Effector memory CD4-positive, alpha-beta T cell (primary cell): Measurements from ENCODE around the gene RPL34.

ENCODE experiments used
- DNase-seq, 3 donors: peaks; one replicate each; pipeline ENCODE4 v3.0.0-alpha.2; 2020
- H3K27ac ChIP-seq: 2 replicates; pipeline ENCODE4 v1.7.0; 2013; ENCODE audit warnings: mild to moderate bottlenecking, low read length, moderate library complexity; ENCODE audit not compliant: insufficient read depth, poor library complexity, severe bottlenecking
- H3K27me3 ChIP-seq: replicated peaks from 2 replicates; pipeline ENCODE4 v1.7.0; 2013; ENCODE audit warnings: mild to moderate bottlenecking, low read length; ENCODE audit not compliant: insufficient read depth, control insufficient read depth, poor library complexity, severe bottlenecking
- H3K36me3 ChIP-seq: 2 replicates; pipeline ENCODE4 v1.7.0; 2013; ENCODE audit warnings: mild to moderate bottlenecking, low read length, moderate library complexity; ENCODE audit not compliant: control insufficient read depth, insufficient read depth
- H3K4me1 ChIP-seq: 2 replicates; pipeline ENCODE4 v1.7.0; 2013; ENCODE audit warnings: low read length, mild to moderate bottlenecking; ENCODE audit not compliant: control insufficient read depth, insufficient read depth, poor library complexity, severe bottlenecking
- H3K4me3 ChIP-seq: 2 replicates; pipeline ENCODE4 v1.7.0; 2013; ENCODE audit warnings: low read length, low read depth, mild to moderate bottlenecking; ENCODE audit not compliant: insufficient read depth, poor library complexity, severe bottlenecking
- H3K9me3 ChIP-seq: 2 replicates; pipeline ENCODE4 v1.7.0; 2013; ENCODE audit warnings: mild to moderate bottlenecking, low read length, moderate library complexity; ENCODE audit not compliant: control insufficient read depth

RPL34 gene

GRCh38 chr4:108596344-108596743 lies 24.0 kb upstream of the RPL34 start:
- no peak overlapping the region for H3K4me3 ChIP-seq
- peaks cover 3% of the 10 kb centered on the region for H3K4me1 ChIP-seq
- no peaks in the 10 kb centered on the region for H3K9me3 ChIP-seq
- no peak overlapping the region for H3K27ac ChIP-seq
- no peak for DNase-seq
- H3K36me3 ChIP-seq, result no peaks in the 10 kb centered on the region
- H3K27me3 ChIP-seq, result no peaks in the 10 kb centered on the region

DNA sequence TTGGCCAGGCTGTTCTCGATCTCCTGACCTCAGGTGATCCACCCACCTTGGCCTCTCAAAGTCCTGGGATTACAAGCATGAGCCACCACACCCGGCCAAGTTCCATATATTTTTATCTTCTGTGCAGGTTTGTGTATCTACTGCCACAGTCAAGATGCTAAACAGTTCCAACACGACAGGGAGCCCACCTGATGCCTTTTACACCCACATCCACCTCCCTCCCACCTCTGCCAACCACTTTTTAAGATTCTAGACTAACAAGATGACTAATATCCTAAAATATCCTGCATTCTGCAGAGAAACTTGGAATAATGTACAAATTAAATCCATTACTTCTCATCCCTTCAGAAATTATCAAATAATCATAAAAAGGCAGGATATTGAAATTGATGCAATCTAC lies 19.3 kb upstream of the RPL34 start:
- no peaks in the 10 kb centered on the region for H3K9me3 ChIP-seq
- no peaks in the 10 kb centered on the region for H3K27me3 ChIP-seq
- no peak overlapping the region for H3K4me3 ChIP-seq
- H3K27ac ChIP-seq, result no peak overlapping the region
- H3K36me3 ChIP-seq, result no peaks in the 10 kb centered on the region
- DNase-seq, result no peak
- H3K4me1 ChIP-seq, result peaks cover 10% of the 10 kb centered on the region

GRCh38 chr4:108601532-108601931 lies 18.8 kb upstream of the RPL34 start:
- Histone ChIP-seq H3K9me3 (no peaks in the 10 kb centered on the region), H3K27ac (no peak overlapping the region), H3K36me3 (no peaks in the 10 kb centered on the region), H3K4me3 (no peak overlapping the region), H3K4me1 (peaks cover 10% of the 10 kb centered on the region), H3K27me3 (no peaks in the 10 kb centered on the region)
- no peak for DNase-seq

DNA sequence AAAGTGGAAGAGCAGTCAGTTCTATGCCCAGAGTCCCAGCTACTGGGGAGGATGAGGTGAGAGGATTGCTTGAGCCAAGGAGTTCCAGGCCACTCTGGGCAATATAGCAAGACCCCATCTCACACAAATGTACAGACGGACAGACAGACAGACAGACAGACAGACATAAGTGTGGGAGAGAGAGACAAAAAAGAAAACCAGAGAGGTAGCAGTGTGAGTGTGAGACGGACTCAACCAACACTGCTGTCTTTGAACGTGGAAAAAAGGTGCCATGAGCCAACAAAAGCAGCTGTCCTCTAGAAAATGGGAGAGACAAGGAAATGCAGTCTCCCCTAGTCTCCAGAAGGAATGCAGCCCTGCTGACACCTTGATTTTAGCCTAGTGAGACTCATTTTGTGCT lies 18.2 kb upstream of the RPL34 start:
- H3K27me3 ChIP-seq, result no peaks in the 10 kb centered on the region
- H3K9me3 ChIP-seq, result no peaks in the 10 kb centered on the region
- H3K4me3 ChIP-seq, result no peak overlapping the region
- DNase-seq, result no peak
- H3K36me3 ChIP-seq, result no peaks in the 10 kb centered on the region
- H3K4me1 ChIP-seq, result peaks cover 10% of the 10 kb centered on the region
- no peak overlapping the region for H3K27ac ChIP-seq

DNA sequence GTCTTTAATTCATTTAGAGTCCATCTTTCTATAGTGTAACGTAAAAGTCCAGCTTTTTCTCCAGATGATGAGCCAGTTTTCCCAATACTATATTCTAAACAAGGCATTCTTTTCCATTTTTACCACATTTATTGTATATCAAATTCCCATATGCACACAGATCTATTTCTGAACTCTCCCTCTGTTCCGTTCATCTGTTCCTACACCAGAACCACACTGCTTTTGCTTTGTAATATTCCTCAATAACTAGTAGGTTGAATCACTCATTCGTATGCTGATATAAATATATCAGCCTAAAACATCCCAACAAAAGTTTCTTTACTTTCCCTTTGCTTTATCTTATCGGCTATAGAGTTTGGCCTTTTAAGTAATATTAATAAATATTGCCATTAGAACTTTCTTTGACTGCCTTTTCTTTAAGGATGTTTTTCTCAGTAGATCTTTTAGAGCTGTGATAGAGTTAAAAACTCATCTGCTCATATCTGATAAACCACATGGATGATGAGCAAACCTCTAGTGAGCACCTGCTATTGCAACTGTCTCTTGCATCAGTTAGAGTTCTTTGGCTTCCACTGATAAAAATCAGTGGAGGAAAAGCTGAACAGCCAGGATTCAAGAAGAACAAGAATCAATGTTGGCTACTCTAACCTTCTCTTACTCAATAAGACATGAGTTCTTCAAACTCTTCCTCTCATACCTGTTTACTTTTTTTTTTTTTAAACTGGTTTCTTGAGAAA lies 13.1 kb upstream of the RPL34 start:
- no peaks in the 10 kb centered on the region for H3K9me3 ChIP-seq
- no peak overlapping the region for H3K27ac ChIP-seq
- no peak overlapping the region for H3K4me3 ChIP-seq
- H3K4me1 ChIP-seq, result no peaks in the 10 kb centered on the region
- DNase-seq, result no peak
- H3K36me3 ChIP-seq, result no peaks in the 10 kb centered on the region
- no peaks in the 10 kb centered on the region for H3K27me3 ChIP-seq

DNA sequence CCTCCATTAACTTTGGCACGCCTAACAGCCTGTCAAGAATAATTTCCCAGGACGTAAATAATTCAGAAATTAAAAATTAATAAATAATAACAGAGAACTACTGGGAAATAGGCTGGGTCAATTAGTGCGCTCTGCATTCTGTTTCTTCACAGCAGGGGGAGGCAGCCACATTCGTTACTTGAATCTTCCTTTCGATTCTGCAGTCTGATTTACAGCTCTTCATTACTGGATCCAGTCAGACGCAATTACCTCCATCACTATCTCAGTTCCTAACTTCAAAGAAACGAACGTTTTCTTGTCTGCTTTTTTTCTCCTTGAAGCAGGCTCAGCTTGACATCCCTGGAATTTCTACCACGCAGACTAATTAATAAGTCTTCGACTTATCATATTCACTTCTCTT lies 9.0 kb upstream of the RPL34 start:
- Histone ChIP-seq H3K4me1 (no peaks in the 10 kb centered on the region), H3K27me3 (no peaks in the 10 kb centered on the region), H3K9me3 (no peaks in the 10 kb centered on the region), H3K36me3 (no peaks in the 10 kb centered on the region), H3K4me3 (no peak overlapping the region), H3K27ac (no peak overlapping the region)
- no peak for DNase-seq

GRCh38 chr4:108612365-108612764 lies 8.0 kb upstream of the RPL34 start:
- H3K4me1 ChIP-seq, result no peaks in the 10 kb centered on the region
- no peak overlapping the region for H3K4me3 ChIP-seq
- H3K27me3 ChIP-seq, result no peaks in the 10 kb centered on the region
- no peak for DNase-seq
- no peaks in the 10 kb centered on the region for H3K9me3 ChIP-seq
- no peaks in the 10 kb centered on the region for H3K36me3 ChIP-seq
- no peak overlapping the region for H3K27ac ChIP-seq

- DNase-seq, result peak in 2 of 3 donors; percentile 8 to 13
- no peaks in the 10 kb centered on the region for H3K9me3 ChIP-seq
- H3K27ac ChIP-seq, result peak overlapping the region; percentile 80
- H3K36me3 ChIP-seq, result peaks cover 22% of the 10 kb centered on the region
- peaks cover 15% of the 10 kb centered on the region for H3K4me1 ChIP-seq
- peak overlapping the region; percentile 41 for H3K4me3 ChIP-seq
- H3K27me3 ChIP-seq, result no peaks in the 10 kb centered on the region
Observed at GRCh38 chr4:108619372-108620100, 840 bp upstream of the RPL34 start.

GRCh38 chr4:108620933-108621905 lies 843 bp downstream of the RPL34 start:
- DNase-seq, result no peak
- Histone ChIP-seq H3K27ac (peak overlapping the region; percentile 86), H3K4me1 (peaks cover 15% of the 10 kb centered on the region), H3K9me3 (no peaks in the 10 kb centered on the region), H3K27me3 (no peaks in the 10 kb centered on the region), H3K4me3 (peak overlapping the region; percentile 78), H3K36me3 (peaks cover 37% of the 10 kb centered on the region)
